B cell (primary cell): ENCODE data around the gene GPR108. TPM values are rescaled to one million over a fixed set of nuclear protein-coding genes. Genes with fewer than 3 reads are reported as not detected.

Experiments used
- ATAC-seq: fragments of 200-7000 bp; cut with Tn5 transposase; one replicate; pipeline ENCODE4 v1.10.0; 2021; ENCODE audit warnings: low read depth, mild to moderate bottlenecking, moderate number of reproducible peaks, moderate library complexity
- CTCF ChIA-PET: fragments of 350-600 bp; sonication (Branson Sonifier 250); formaldehyde crosslinking; loops from one replicate; lab custom pipeline; 2021; ENCODE audit warnings: antibody characterized with exemption, inconsistent platforms; lab: Charles Lee
- POLR2A ChIA-PET: fragments of 350-600 bp; sonication (Branson Sonifier 250); formaldehyde crosslinking; loops from one replicate; lab custom pipeline; 2021; ENCODE audit warnings: antibody characterized with exemption; lab: Charles Lee
- DNase-seq: peaks from one replicate; pipeline ENCODE4 v3.0.0; 2013
- H2AFZ ChIP-seq: 2 replicates; pipeline ENCODE4 v1.6.1; 2012; ENCODE audit warnings: mild to moderate bottlenecking, low read depth, low read length; ENCODE audit not compliant: insufficient read depth, poor library complexity, severe bottlenecking
- H3K27ac ChIP-seq, 2 donors: 1 replicate in 1 of 2; 2 replicates in 1 of 2; pipeline ENCODE4 v1.5.1; 2012 to 2013; ENCODE audit warnings: low read length in 2 of 2, mild to moderate bottlenecking in 2 of 2, moderate library complexity in 1 of 2
- H3K27me3 ChIP-seq, 4 experiments: fragments of 200-600 bp in 1 of 4; sonication (generic) in 1 of 4; replicated peaks in 1 of 4; 1 replicate in 2 of 4; 2 replicates in 2 of 4; pipeline versions ENCODE4 v1.6.1 to v1.7.0; 2013 to 2016; ENCODE audit warnings: low read length in 3 of 4, mild to moderate bottlenecking in 2 of 4, mixed read lengths in 1 of 4, moderate library complexity in 1 of 4; ENCODE audit not compliant: insufficient read depth in 4 of 4, control insufficient read depth in 3 of 4; ENCODE audit errors: control extremely low read depth in 1 of 4
- H3K36me3 ChIP-seq, 2 experiments: replicated peaks in 1 of 2; 1 replicate in 1 of 2; 2 replicates in 1 of 2; pipeline versions ENCODE4 v1.6.1 to v1.7.1; 2013; ENCODE audit warnings: low read length in 1 of 2; ENCODE audit not compliant: insufficient read depth in 2 of 2, control insufficient read depth in 1 of 2; ENCODE audit errors: control extremely low read depth in 1 of 2, extremely low read depth in 1 of 2
- H3K4me1 ChIP-seq, 2 donors: fragments of 200-600 bp in 1 of 2; sonication (generic) in 1 of 2; 1 replicate in 1 of 2; 2 replicates in 1 of 2; pipeline versions ENCODE4 v1.5.1 to v1.6.1; 2013 to 2017; ENCODE audit warnings: low read length in 2 of 2; ENCODE audit not compliant: control insufficient read depth in 2 of 2, insufficient read depth in 2 of 2
- H3K4me2 ChIP-seq: replicated peaks from 2 replicates; pipeline ENCODE3; 2012; ENCODE audit warnings: mild to moderate bottlenecking, low read depth, low read length; ENCODE audit not compliant: poor library complexity, severe bottlenecking
- H3K4me3 ChIP-seq, 5 experiments: fragments of 200-600 bp in 1 of 5; sonication (generic) in 1 of 5; 1 replicate in 3 of 5; 2 replicates in 2 of 5; pipeline versions ENCODE4 v1.5.1 to v1.7.0; 2011 to 2016; ENCODE audit warnings: low read length in 4 of 5, mild to moderate bottlenecking in 4 of 5, low read depth in 2 of 5, control low read depth in 1 of 5, moderate library complexity in 1 of 5; ENCODE audit not compliant: insufficient read depth in 1 of 5; ENCODE audit errors: control extremely low read depth in 1 of 5, extremely low read depth in 1 of 5
- H3K79me2 ChIP-seq: fragments of 200-600 bp; sonication (generic); one replicate; pipeline ENCODE4 v1.6.0; 2016; ENCODE audit warnings: low read length; ENCODE audit not compliant: control insufficient read depth, insufficient read depth
- H3K9ac ChIP-seq: fragments of 200-600 bp; sonication (generic); 2 replicates; pipeline ENCODE4 v1.6.1; 2017; ENCODE audit warnings: mild to moderate bottlenecking, low read length, moderate library complexity
- H3K9me3 ChIP-seq, 3 donors: one replicate each; pipeline versions ENCODE4 v1.6.1 to v1.7.1; 2013; ENCODE audit warnings: low read length in 2 of 3; ENCODE audit not compliant: control insufficient read depth in 2 of 3, insufficient read depth in 1 of 3; ENCODE audit errors: control extremely low read depth in 1 of 3
- H4K20me1 ChIP-seq: 2 replicates; pipeline ENCODE4 v1.6.0; 2012; ENCODE audit warnings: mild to moderate bottlenecking, low read length; ENCODE audit not compliant: insufficient read depth, control insufficient read depth, poor library complexity, severe bottlenecking
- H3K27ac Mint-ChIP-seq: one replicate; pipeline ENCODE4 v1.8.0; 2021; ENCODE audit warnings: mixed read lengths
- H3K27me3 Mint-ChIP-seq: one replicate; pipeline ENCODE4 v1.8.0; 2021; ENCODE audit warnings: mixed read lengths
- H3K4me1 Mint-ChIP-seq: one replicate; pipeline ENCODE4 v1.8.0; 2021; ENCODE audit warnings: mixed read lengths
- H3K4me3 Mint-ChIP-seq: one replicate; pipeline ENCODE4 v1.8.0; 2021; ENCODE audit warnings: mixed read lengths
- H3K9me3 Mint-ChIP-seq: one replicate; pipeline ENCODE4 v1.8.0; 2022; ENCODE audit warnings: mixed read lengths; ENCODE audit not compliant: insufficient read depth
- CTCF ChIP-seq: fragments of 200-600 bp; IDR thresholded peaks from one replicate; pipeline ENCODE4 v1.8.0; 2022; ENCODE audit warnings: antibody characterized with exemption, mild to moderate bottlenecking
- EZH2 ChIP-seq: IDR thresholded peaks from 2 replicates; pipeline ENCODE4 v1.6.1; 2012; ENCODE audit warnings: borderline replicate concordance, low read depth, mild to moderate bottlenecking, moderate library complexity, low read length; ENCODE audit not compliant: insufficient read depth, poor library complexity, severe bottlenecking
- WGBS: methylation state at CpG from one replicate; pipeline ENCODE4 v1.1.5; 2013; ENCODE audit warnings: missing lambda C conversion rate; ENCODE audit not compliant: insufficient coverage; 5-methylcytosine and 5-hydroxymethylcytosine counted together
- intact Hi-C: fragments of 100-400 bp; cut with micrococcal nuclease; formaldehyde crosslinking; loops from one replicate; pipeline ENCODE4 v1.10.0; 2022
- polyA plus RNA-seq: library from polyadenylated mRNA; depleted of rRNA; stranded (reverse); fragments of >200 nt; gene quantifications from 2 replicates; pipeline ENCODE4 v1.2.3, GENCODE V29; 2012
- total RNA-seq, 2 donors: library from RNA; stranded (reverse); fragments of 120-200 nt in 1 of 2; gene quantifications; 1 replicate in 1 of 2; 2 replicates in 1 of 2; pipeline versions ENCODE4 v1.2.3 to v1.2.4, GENCODE V29; 2013 to 2022

GPR108 gene
- total and polyA plus RNA-seq, 2 donors (not counting 1 experiment from before 2014, with no cell fraction given) = 79.0 to 82.5 TPM

- peaks cover 80% of the 10 kb centered on the region for H3K79me2 ChIP-seq
- no peaks in the 10 kb centered on the region for H3K9me3 Mint-ChIP-seq
Measured at GRCh38 chr19:6774821-6775707, 37.7 kb upstream of the GPR108 start.

More at GRCh38 chr19:6774821-6775707, 37.7 kb upstream of the GPR108 start:
- 81% methylated on average over 9 of the region's 11 CpGs for WGBS
- H3K4me2 ChIP-seq = peak overlapping the region; percentile 43
- H3K9me3 ChIP-seq = no peaks in the 10 kb centered on the region
- H2AFZ ChIP-seq = no peak overlapping the region
- H3K4me3 Mint-ChIP-seq = peak overlapping the region; percentile 68
- no peak overlapping the region for H3K4me3 ChIP-seq
- H3K4me1 Mint-ChIP-seq = peaks cover 55% of the 10 kb centered on the region
- CTCF ChIA-PET = interaction anchor here (0.7 to 5.2 kb wide), 6 partner anchors 25 to 258 kb away, joined by 3 to 41 read pairs (median 4); partner anchors contain the start of genes GPR108 and TRIP10
- peaks cover 65% of the 10 kb centered on the region for H4K20me1 ChIP-seq
- no peak for ATAC-seq
- H3K27me3 Mint-ChIP-seq = no peaks in the 10 kb centered on the region
- no peak for TF ChIP-seq EZH2
- no peak for TF ChIP-seq CTCF
- peaks cover 1 to 39% of the 10 kb centered on the region in 2 experiments for H3K36me3 ChIP-seq
- H3K27ac ChIP-seq = peak overlapping the region in 1 of 2 donors; percentile 65
- peaks cover 37 to 54% of the 10 kb centered on the region in 2 donors for H3K4me1 ChIP-seq
- peak; percentile 42 for DNase-seq
- intact Hi-C loops = loop anchor here (10.0 kb wide), 1 partner anchor 570 kb away; the partner anchor contains the start of gene ARHGEF18
- H3K9ac ChIP-seq = no peak overlapping the region
- no peaks in the 10 kb centered on the region for H3K27me3 ChIP-seq
- peak overlapping the region; percentile 67 for H3K27ac Mint-ChIP-seq
- POLR2A ChIA-PET = interaction anchor here (0.6 to 4.4 kb wide), 3 partner anchors 27 to 572 kb away, joined by 5 to 73 read pairs (median 5); no protein-coding TSS in a partner anchor
